Fibroblast of lung (primary cell): ENCODE results near the gene RGS18. TPM values are rescaled to one million over a fixed set of nuclear protein-coding genes. Genes with fewer than 3 reads are reported as not detected.
A peak's percentile ranks its signal among the peaks of the same experiment; 100 is the strongest.

ENCODE experiments used
- DNase-seq, 2 donors: peaks; one replicate each; pipeline versions ENCODE4 v3.0.0 to v3.0.0-alpha.2; 2010; ENCODE audit warnings: low read depth in 2 of 2
- H2AFZ ChIP-seq: 2 replicates; pipeline ENCODE4 v1.5.1; 2012; ENCODE audit warnings: low read length, control low read depth, inconsistent platforms
- H3K27ac ChIP-seq: 2 replicates; pipeline ENCODE4 v1.5.1; 2011; ENCODE audit warnings: low read length, control low read depth; ENCODE audit not compliant: insufficient read depth
- H3K27me3 ChIP-seq: 2 replicates; pipeline ENCODE4 v1.5.1; 2011; ENCODE audit warnings: mild to moderate bottlenecking, low read length; ENCODE audit not compliant: control insufficient read depth, insufficient read depth
- H3K36me3 ChIP-seq: 2 replicates; pipeline ENCODE4 v1.5.1; 2011; ENCODE audit warnings: low read length; ENCODE audit not compliant: control insufficient read depth, insufficient read depth
- H3K4me1 ChIP-seq: 2 replicates; pipeline ENCODE4 v1.5.1; 2011; ENCODE audit warnings: low read length; ENCODE audit not compliant: control insufficient read depth, insufficient read depth; ENCODE audit errors: extremely low read depth
- H3K4me2 ChIP-seq: 2 replicates; pipeline ENCODE4 v1.5.1; 2011; ENCODE audit warnings: low read length, control low read depth; ENCODE audit not compliant: insufficient read depth; ENCODE audit errors: extremely low read depth
- H3K4me3 ChIP-seq, 4 experiments: fragments of 200-600 bp in 1 of 4; sonication (generic) in 1 of 4; replicated peaks in 1 of 4; 2 replicates each; pipeline ENCODE4 v1.5.1; 2011 to 2016; ENCODE audit warnings: low read length in 4 of 4, low read depth in 3 of 4, mild to moderate bottlenecking in 3 of 4, control low read depth in 2 of 4, inconsistent platforms in 1 of 4, mixed read lengths in 1 of 4; ENCODE audit not compliant: insufficient read depth in 1 of 4; ENCODE audit errors: control extremely low read depth in 1 of 4
- H3K79me2 ChIP-seq: 2 replicates; pipeline ENCODE4 v1.5.1; 2012; ENCODE audit warnings: mild to moderate bottlenecking, low read length, inconsistent platforms; ENCODE audit not compliant: control insufficient read depth, insufficient read depth
- H3K9ac ChIP-seq: 2 replicates; pipeline ENCODE4 v1.5.1; 2011; ENCODE audit warnings: mild to moderate bottlenecking, low read length, control low read depth; ENCODE audit not compliant: insufficient read depth
- H3K9me3 ChIP-seq: 2 replicates; pipeline ENCODE4 v1.5.1; 2012; ENCODE audit warnings: low read depth, low read length; ENCODE audit not compliant: control insufficient read depth, insufficient read depth
- H4K20me1 ChIP-seq: 2 replicates; pipeline ENCODE4 v1.5.1; 2011; ENCODE audit warnings: low read length; ENCODE audit not compliant: control insufficient read depth, insufficient read depth; ENCODE audit errors: extremely low read depth
- EZH2 ChIP-seq: IDR thresholded peaks from 2 replicates; pipeline ENCODE4 v1.5.1; 2012; ENCODE audit warnings: low read length, control low read depth, mild to moderate bottlenecking; ENCODE audit errors: missing control alignments
- polyA plus RNA-seq, 2 donors: library from polyadenylated mRNA; depleted of rRNA in 1 of 2; stranded (reverse) in 1 of 2; unstranded in 1 of 2; fragments of >200 nt; gene quantifications; 2 replicates each; pipeline ENCODE4 v1.2.1, GENCODE V29; 2011 to 2012; ENCODE audit warnings: missing spikeins in 1 of 2
- total RNA-seq: library from RNA; depleted of rRNA; stranded (reverse); fragments of >200 nt; gene quantifications from 2 replicates; pipeline ENCODE4 v1.2.1, GENCODE V29; 2014
- TF ChIP-seq, protein P1 (sequence below), 2 donors: IDR thresholded peaks in 1 of 2; conservative IDR thresholded peaks in 1 of 2; 1 replicate in 1 of 2; 2 replicates in 1 of 2; pipeline ENCODE4 v1.5.1; 2011 to 2012; ENCODE audit warnings: low read length in 2 of 2, control low read depth in 1 of 2, inconsistent platforms in 1 of 2, low read depth in 1 of 2, mild to moderate bottlenecking in 1 of 2

Gene RGS18
- total and polyA plus RNA-seq, 2 donors (not counting 1 experiment from before 2014, with no cell fraction given): 0.17 TPM; not detected in 1

DNA sequence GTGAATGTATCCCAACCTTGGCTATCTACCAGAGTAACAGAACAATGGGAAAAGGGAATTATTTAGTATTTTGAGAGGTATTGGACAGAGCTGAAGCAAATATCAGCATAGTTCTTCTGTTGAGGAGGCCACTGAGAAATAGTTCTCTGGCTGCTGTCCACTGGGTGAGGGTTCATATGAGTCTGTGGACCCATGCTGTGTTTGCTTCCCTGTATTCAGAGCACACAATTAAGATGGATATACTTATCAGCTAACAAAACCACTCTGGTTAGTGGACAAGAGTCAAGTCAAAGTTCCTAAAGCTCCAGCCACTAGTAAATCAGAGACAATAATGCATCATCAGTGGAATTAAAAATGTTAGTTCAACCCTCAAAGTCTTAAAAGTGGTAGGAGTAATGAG, 66.1 kb downstream of the RGS18 start:
- Histone ChIP-seq H3K4me1 (no peaks in the 10 kb centered on the region), H3K9ac (no peak overlapping the region), H3K4me3 (no peak overlapping the region), H3K27ac (no peak overlapping the region), H3K9me3 (no peaks in the 10 kb centered on the region), H3K4me2 (no peak overlapping the region), H3K79me2 (no peaks in the 10 kb centered on the region), H3K36me3 (no peaks in the 10 kb centered on the region), H3K27me3 (no peaks in the 10 kb centered on the region), H2AFZ (no peak overlapping the region), H4K20me1 (no peaks in the 10 kb centered on the region)
- peak in 1 of 2 donors; percentile 41 for DNase-seq
- TF ChIP-seq EZH2: no peak
- TF ChIP-seq, protein P1, sequence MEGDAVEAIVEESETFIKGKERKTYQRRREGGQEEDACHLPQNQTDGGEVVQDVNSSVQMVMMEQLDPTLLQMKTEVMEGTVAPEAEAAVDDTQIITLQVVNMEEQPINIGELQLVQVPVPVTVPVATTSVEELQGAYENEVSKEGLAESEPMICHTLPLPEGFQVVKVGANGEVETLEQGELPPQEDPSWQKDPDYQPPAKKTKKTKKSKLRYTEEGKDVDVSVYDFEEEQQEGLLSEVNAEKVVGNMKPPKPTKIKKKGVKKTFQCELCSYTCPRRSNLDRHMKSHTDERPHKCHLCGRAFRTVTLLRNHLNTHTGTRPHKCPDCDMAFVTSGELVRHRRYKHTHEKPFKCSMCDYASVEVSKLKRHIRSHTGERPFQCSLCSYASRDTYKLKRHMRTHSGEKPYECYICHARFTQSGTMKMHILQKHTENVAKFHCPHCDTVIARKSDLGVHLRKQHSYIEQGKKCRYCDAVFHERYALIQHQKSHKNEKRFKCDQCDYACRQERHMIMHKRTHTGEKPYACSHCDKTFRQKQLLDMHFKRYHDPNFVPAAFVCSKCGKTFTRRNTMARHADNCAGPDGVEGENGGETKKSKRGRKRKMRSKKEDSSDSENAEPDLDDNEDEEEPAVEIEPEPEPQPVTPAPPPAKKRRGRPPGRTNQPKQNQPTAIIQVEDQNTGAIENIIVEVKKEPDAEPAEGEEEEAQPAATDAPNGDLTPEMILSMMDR (conservative IDR thresholded peaks at IDR 0.05 in 1 of 2, IDR thresholded peaks at IDR 0.05 in 1 of 2; ENCODE audit: low read depth in 1 of 2, low read length in 2 of 2): no peak

DNA sequence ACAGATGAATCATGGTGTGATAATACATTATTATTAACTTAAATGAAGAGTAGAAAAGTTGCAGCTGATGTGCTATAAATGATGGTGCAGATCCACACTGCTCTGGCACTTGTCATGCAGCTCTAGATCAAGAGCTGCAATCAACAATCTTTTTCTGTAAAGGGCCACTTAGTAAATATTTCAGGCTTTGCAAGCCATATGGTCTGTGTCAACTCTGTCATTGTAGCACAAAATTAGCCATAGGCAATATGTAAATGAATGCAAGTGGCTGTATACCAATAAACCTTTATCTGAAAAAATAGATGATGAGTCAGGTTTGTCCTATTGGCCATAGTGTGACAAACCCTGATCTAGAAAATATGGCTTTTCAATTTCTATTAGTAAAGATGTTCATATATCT, 66.6 kb downstream of the RGS18 start:
- Histone ChIP-seq H3K9ac (no peak overlapping the region), H3K79me2 (no peaks in the 10 kb centered on the region), H3K27me3 (no peaks in the 10 kb centered on the region), H3K27ac (no peak overlapping the region), H3K4me3 (no peak overlapping the region), H3K9me3 (no peaks in the 10 kb centered on the region), H2AFZ (no peak overlapping the region), H3K4me2 (no peak overlapping the region), H4K20me1 (no peaks in the 10 kb centered on the region), H3K36me3 (no peaks in the 10 kb centered on the region), H3K4me1 (no peaks in the 10 kb centered on the region)
- DNase-seq: no peak
- TF ChIP-seq, protein P1 (conservative IDR thresholded peaks at IDR 0.05 in 1 of 2, IDR thresholded peaks at IDR 0.05 in 1 of 2; ENCODE audit: low read depth in 1 of 2, low read length in 2 of 2): no peak
- no peak for TF ChIP-seq EZH2

- Histone ChIP-seq H3K4me3 (no peak overlapping the region), H4K20me1 (no peaks in the 10 kb centered on the region), H3K36me3 (no peaks in the 10 kb centered on the region), H3K79me2 (no peaks in the 10 kb centered on the region), H3K9ac (no peak overlapping the region), H3K27me3 (no peaks in the 10 kb centered on the region), H3K9me3 (no peaks in the 10 kb centered on the region), H3K27ac (no peak overlapping the region), H3K4me2 (no peak overlapping the region), H2AFZ (no peak overlapping the region), H3K4me1 (no peaks in the 10 kb centered on the region)
- TF ChIP-seq, protein P1 (conservative IDR thresholded peaks at IDR 0.05 in 1 of 2, IDR thresholded peaks at IDR 0.05 in 1 of 2; ENCODE audit: low read depth in 1 of 2, low read length in 2 of 2): no peak
- no peak for TF ChIP-seq EZH2
- DNase-seq: no peak
Observed at GRCh38 chr1:192225266-192225665, 67.0 kb downstream of the RGS18 start.
